ENCODE results near the gene TSSK2.
A peak's percentile ranks its signal among the peaks of the same experiment; 100 is the strongest.

Gene TSSK2

DNA sequence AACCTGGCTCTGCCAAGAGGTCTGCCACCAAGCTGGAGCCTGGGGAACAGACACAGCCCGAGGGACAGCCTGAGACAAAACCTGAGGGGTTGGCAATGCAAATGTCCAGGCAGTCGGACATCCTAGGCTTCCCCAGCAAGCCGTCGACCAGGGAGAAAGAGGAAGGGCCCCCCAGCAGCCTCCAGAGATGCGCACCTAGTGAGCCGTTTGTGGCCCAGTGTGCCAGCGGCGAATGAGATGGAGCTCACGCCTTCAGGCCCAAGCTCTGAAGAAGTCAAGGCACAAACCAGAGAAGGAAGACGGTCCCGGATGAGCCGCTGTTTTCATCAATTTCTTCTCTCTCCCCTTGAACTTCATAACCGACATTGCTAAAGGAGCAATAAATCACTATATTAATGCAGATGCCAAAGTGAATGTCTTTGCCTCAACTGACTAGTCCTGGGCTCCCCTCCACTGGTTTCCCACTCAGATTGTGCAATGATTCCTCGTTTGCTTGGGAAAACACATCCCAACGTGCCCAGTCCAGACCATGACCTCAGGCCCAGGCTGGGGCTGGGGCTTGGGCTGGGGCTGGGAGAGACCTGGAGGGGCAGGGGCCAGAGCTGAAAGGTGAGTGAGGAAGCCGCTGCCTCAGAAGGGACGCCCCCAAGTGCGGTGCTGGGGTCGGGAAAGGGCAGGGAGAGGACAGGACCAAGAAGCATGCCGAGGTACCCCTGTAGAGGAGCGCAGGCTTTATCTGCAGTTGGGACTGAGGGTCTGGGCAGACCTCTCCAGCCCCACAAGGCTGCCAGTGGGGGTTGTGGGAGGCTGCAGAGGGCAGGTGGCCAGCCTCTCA is 5.4 kb upstream of the TSSK2 start:
- no peak for DNase-seq

DNA sequence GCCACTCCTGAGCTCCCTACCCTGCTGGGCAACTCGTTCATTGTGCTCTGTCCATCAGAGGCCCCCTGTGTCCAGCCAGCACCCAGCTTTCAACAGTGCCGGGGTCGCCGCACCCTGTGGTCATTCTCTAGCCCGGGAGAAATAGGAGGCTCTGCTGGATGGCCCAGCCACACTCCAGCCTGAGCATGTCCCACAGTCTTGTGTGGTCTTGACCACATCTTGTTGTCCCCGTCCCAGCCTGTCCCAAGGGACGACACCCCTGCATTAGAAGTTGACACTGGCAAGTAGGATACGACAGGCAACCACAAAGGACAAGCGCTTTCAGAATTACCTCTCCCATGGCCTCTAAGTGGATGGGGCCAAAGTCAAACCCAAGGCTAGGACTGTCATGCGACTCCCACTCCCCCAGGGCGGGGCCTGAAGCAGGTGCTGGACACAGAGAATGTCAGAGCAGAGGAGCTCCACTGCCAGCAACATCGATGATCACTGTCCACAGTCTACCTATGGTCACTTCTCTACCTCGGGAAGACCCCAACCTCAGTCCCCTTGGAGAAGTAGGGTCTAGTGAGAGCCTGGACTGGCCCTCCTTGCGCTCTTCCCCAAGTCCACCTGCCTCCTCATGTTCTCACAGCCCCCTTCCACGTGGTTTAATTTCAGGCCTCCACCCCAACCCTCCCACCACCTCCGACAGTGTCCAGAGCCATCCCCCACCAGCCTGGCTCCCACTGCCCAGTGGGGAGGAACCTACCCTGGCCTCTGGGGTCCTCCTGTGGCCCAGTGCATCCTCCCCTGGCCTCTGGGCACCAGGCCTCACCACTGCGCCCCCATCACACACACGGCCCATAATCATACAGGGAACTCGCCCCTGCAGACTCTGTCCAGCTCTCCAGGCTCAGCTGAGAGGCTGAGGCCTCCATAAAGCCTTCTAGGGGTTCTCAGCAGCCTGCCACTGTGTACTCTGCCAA is 4.5 kb upstream of the TSSK2 start:
- DNase-seq: no peak

DNA sequence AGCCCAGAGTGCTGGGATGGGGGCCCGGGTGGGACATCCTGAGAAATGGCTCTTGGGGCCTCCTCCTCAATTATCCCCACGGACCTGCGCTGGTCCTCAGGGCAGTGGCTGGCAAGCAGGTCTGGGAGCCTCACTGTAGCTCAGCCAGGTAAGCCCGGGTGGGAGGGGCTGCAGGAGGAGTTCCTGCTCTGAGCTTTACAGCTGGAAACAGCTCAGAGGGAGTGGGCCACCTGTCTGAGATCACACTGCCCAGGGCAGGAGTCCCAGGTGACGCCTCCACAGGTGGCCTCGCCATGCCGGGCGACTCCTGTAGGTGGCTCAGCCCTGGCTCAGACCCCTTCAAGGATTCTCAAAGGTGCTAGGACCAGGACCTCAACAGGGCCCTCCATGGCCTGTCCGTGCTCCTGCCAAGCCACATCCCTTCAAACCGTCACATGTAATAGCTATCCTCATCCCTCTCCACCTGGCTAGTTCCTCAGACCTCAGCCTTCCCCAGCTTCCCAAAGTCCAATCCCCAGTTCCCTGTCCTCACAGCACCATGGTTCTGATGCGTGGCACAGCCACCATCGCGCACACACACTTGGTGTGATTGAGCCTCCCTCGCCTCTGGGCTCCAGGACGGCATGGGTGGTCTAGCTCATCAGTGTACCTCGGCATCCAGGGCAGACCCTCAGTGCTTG is 3.6 kb upstream of the TSSK2 start:
- no peak for DNase-seq

DNA sequence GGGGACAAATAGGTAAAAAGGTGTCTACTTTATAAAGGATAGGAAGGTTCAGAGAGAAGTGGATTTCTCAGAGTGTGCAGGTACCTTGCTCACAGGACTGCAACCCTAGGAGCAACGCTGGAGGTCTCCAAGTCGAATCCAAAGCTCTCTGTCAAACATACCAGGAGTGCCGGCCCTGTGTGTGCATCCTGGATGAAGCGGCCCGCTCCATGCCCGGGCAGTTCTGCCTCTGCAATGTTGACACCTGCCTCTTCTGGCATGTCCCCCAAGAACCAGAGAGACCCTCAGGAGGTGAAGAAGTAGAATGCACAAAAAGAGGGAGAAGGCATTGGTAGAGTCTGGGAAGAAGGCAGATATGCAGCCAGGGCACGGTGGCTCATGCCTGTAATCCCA is 3.1 kb upstream of the TSSK2 start:
- DNase-seq: no peak

DNA sequence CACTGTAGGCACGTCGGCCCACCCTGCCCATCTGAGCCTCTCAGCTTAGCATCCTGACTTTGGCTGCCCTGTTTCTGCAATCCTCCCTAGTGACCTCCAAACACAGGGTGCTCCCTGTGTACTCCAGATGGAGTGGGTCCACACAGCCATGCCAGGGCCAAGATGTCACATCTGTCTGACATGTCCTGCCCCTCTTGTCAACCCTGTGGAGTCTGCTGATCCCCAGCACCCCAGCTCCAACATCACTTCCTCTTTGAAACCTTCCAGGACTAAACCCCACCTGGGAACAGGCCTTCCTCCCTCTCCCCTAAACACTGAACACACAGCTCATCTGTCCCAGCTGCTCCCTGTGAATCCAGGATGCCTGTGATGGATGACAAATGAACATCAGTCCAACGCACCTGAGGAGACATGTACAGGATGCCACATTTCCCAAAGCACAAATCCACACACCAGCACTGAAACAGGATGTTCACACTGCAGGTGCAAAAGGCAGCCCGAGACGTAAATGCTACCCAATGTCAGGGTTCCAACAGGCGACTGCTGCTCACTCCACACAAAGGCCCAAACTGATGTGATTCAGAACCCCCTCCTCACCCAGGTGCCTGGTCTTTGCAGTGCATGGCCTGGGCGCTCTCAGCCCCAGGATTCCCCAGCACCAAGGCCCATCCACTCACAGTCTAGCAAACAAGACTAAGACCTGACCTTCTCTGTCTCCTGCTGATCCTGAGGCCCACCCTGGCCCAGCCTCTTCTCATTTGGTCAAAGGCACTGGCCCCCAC is 2.0 kb upstream of the TSSK2 start:
- no peak for DNase-seq

DNA sequence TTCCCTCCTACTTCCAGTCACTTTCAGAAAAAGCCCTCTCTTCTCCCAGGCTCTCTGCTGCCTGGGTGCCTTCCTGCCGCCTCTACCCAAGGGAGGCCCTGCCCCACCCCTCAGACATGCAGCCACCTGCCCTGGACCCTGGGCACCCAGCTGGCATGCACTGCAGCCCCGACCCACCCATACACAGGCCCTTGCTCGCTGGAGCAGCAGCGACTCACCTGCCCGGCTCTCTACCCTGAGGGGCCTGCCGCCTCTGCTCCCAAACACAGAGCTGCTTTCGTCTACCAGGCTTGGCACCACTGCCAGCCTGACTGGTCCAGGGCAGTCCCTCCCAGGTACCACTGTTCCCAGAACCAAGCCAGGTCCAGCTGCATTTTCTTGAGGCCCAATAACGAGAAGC is 1.2 kb upstream of the TSSK2 start:
- no peak for DNase-seq

DNA sequence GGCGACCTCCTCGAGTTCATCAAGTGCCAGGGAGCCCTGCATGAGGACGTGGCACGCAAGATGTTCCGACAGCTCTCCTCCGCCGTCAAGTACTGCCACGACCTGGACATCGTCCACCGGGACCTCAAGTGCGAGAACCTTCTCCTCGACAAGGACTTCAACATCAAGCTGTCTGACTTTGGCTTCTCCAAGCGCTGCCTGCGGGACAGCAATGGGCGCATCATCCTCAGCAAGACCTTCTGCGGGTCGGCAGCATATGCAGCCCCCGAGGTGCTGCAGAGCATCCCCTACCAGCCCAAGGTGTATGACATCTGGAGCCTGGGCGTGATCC is 542 bp downstream of the TSSK2 start:
- DNase-seq: no peak

DNA sequence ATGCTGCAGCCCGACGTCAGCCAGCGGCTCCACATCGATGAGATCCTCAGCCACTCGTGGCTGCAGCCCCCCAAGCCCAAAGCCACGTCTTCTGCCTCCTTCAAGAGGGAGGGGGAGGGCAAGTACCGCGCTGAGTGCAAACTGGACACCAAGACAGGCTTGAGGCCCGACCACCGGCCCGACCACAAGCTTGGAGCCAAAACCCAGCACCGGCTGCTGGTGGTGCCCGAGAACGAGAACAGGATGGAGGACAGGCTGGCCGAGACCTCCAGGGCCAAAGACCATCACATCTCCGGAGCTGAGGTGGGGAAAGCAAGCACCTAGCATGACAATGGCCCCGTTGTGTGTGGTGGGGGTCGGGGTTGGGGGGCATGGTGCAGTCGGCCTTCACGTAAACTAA is 1.0 kb downstream of the TSSK2 start:
- DNase-seq: no peak

DNA sequence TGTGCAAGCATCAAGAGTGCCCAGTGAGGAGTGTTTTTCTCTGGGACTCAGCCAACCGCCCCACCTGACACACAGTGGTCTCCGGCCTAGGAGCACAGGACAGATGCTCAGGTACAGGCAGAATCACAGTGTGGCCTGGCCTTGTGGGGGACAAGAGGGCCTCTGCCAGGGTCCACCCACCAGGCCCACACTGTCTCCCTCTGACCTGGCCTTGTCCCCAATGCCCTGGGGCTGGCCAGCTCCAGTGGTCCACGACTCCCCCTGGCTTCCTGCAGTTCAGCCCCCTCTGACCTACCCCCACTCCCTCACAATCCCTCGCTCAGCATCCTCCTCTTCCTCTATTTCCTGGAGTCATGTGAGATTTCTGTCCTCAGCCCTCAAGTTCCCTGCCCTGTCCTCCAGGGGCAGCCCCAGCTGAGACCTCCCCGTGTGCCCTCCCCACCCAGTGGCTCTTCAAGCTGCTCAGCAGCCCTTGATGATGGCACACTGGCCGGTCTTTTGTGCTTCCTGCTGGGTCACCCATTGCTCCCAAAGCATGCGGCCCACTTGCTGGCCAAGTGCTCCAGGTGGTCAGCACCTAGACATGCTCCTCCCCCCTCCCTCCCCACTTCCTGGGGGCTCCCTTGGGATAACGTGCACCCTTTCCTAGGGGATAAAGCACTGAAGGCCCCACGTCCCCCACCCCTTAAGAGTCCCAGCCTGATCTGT is 1.7 kb downstream of the TSSK2 start:
- no peak for DNase-seq

DNA sequence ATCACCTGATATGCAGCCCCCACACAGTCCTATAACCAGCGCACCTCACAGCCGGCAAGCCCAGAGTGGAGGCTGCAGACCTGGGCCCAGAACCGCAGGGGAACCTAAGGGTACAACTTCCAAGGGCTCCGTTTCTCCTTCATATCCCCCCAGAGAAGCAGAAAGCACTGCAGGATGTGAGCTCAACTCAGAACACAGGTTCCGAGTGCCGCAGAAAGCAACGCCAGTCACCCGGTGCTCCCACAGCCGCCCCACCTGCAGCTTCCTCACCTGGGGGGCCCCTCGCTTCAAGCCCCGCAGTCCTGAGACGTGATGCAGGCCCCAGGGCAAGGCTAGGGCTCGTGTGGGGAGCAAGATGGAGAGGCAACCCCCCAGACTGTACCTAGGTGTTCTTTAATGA is 2.5 kb downstream of the TSSK2 start:
- no peak for DNase-seq

DNA sequence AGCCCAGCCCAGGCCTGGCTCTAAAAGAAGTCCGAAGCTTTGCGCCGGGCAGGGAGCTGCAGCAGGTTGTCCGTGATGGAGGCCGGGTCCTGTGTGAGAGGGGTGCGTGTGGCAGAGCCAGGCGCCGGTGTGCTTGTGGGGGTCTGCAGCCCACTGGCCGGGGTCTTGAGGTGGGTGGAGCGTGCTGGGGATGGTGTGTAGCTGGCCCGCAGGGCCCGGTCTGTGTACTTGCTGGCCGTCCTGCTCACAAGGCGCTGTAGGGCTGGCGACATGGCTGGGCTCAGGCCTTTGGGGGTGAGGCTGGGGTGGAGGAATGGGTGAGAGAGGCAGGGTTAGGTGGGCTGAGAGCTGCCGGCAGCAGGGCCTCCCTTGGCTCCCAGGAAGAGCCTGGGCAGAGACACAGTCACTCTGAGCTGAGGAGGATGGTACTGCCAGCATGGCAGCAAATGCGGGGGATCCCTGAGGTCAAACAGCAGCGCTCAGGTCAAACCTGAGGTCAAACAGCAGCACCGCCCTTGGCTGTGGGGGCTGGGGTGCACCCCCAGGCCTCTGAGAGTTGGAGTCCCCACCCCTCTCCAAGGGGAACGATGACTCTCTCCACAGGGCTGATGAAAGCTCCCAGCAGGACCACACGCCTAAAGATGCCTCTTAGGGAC is 3.2 kb downstream of the TSSK2 start:
- no peak for DNase-seq

DNA sequence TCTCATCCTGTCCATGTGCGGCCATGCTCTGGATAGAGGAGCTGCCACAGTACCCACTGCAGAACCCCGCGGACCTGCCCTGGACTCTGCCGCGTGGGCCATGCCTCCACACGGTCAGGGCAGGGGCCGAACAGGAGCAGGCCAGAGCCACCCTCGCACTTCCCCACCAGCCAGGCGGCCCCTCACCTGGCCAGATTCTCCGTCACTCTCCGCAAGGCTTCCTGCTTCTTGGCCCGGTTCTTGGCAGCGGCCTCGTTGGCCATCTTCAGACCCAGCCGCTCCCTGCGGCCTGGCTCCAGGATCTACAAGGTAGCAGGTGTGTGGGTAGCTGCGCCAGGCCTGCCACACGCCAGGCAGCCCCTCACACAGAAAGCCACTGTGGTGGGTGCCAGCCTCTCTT is 3.8 kb downstream of the TSSK2 start:
- no peak for DNase-seq

DNA sequence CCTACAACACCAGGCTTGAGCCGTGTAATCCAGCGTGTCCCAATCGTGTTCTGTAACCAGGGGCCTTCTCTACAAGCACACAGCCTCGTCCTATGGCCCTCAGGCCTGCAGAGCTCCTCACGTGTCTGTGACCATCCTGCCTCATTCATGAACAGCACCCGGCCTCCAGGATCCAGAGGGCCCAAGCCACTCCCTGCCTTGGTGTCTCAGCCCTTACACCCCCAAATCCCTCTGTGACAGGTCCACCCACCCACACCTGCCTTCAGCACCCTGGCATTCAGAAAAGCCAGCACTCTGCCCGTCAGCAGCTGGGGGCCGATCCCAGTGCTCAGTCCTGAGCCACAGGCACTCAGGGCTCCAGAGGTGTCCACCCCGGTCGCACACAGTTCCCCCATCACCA is 5.8 kb downstream of the TSSK2 start:
- no peak for DNase-seq

DNA sequence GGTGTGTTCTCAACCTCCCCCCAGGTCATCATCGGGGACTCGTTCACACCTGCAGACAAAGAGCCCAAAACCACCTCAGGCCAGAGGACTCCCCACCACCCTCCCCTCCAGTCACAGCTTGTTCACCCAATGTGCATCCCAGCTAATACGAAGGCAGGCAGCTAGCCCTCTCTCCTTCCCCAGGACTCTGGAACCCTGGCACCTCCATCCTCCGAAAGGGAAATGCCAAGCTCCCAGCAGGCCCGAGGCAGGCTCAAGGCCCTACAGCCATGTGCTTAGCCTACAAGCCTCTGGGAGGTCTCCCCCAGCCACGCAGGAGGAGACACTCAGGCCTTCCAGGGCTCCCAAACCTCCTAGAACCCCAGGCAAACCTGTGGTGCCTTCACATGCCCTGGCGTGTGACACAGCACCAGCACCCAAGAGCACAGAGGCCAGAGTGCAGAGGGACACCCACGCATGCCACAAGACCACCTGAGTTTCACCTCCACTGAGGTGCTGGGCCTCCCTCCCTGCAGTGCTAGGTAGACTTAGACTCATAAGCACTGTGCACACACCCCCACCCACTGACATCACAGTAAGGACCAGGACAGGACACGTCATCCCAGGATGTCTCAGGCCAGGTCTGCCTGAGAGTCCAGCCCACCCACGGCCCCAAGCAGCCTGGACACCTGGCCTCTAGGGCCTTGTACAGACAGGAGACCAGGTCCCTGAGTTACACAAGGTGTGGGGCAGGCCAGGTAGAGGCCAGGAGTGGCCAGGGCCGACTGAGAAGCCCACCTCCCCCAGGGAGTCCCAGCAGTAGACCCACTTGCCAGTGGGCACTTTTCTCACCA is 6.5 kb downstream of the TSSK2 start:
- DNase-seq: no peak

DNA sequence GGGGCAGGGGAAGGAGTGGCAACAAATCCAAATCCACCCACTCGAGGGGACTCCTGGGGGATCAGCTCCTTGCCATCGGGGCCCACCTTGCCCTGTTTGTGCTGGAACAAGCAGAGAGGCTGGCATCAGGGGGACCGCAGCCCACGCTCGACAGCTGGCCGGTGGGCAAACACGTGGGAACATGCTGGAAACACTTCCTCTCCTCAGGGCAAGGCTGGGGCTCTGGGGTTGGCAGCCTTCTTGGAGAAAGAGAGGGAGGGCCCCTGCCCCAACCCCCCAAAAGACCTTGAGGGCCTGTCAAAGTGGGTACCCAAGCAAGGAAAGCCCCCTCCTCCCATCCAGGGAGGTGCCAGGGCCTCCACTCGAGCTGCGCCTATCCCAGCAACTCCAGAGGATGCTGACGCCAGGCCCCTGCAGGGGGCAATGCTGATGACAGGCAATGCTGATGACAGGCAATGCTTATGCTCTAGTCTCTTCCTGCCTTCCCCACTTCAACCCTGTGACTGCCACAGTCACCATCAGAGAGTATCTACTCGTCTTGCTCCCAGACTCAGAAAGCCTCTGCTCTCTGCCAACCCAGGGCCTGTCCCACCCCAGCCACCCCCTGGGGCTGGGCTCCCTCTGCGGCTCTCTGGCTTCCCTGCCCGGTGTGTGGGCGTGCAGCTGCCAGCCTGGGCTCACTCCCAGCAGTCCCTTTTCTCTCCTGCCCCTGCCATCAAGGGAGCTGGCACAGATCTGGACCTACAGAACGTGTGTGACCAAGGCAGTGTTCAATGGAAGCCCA is 7.3 kb downstream of the TSSK2 start:
- DNase-seq: no peak

DNA sequence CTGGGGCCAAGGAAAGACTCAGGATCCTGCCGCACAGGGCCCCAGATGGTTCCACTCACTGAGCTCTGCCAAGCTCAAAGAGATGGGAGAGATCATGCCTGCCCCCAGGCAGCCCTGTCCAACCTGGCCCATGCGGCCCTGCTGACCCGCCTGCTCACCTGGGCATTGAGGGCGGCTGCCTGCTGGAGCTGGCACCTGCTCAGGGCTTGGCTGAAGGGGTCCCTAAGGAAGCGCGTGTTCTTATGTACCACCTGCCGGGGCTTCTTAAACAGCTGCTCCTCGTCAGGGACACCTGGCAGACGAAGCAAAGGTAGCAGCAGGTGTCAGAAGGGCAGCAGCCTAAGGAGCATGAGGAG is 7.9 kb downstream of the TSSK2 start:
- no peak for DNase-seq

DNA sequence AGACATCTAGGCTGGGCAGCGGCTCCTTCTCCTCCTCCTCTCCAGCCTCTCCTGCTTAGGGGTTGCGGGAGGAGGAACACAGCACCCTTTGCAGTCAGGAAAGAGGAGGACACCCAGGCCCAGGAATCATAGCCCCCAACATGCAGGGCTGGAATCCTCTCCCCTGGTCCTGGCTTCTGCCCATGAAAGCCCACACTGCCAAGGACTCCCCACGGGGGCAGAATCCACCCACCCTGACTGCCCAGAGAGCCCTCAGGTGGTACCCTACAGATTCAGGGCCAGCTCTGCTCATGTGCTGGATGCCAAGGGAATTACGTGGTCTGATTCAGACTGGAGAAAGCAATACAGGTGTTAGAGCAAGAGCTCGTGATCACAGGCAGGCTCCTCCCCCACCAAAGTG is 8.9 kb downstream of the TSSK2 start:
- DNase-seq: no peak

DNA sequence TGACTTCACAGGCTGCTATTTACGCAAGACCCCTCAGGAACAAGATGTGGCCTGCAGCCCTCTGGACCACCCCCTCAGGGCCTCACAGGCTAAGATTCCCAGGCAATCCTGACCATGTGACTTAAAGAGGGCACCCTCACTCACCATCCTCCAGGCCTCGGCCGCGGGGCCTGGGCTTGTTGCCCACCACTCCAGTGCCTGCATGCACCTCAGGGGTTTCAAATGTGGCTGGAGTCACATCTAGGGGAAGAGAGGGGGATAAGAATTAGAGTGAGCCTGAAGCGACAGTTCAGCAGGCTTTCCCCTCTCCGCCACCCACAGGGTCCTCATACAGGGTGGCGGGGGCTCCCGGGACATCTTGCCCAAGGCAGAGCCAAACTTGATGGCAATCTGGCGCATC is 11.3 kb downstream of the TSSK2 start:
- DNase-seq: no peak

DNA sequence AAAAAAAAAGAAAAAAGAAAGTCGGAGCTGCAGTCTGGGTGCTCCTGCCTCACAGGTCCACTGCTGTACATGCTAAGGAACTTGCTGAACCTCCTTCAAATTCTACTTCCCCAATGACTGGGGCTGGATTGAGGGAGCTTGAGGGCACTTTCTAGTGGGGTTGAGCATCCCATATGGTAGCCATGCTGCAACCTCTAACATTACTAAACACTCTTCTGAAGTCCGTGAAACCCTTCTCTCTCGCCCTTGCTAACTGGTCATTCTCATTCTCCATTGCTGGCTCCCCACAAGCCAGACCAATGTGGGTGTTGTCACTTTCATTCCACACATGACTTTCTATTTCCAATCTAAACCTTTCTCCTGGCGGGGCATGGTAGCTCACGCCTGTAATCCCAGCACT is 12.1 kb downstream of the TSSK2 start:
- DNase-seq: no peak

DNA sequence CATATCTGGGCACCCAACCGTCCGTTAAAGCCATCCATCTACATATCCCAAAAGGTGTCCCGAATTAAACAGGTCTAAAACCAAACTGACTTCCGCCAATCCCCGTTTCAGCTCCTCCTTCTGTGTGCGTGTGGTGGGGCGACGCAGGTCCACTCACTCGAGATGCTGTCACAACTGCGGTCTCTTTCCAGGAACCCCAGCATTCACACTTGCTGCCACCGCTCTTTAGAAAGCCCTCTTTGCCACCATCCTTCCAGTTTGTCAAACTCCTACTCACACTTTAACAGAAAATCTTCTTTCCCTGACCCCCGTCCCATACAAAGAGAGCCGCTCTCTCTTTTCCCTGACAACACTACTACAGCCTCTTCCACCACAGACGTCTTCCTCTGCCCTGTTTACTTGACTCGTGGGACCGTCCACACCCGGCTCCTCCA is 12.9 kb downstream of the TSSK2 start:
- DNase-seq: peak; percentile 71

Data from activated CD8-positive, alpha-beta memory T cell treated with anti-CD3 and anti-CD28 coated beads, Interleukin-2, amount 50 U/mL, for 48 hours (primary cell).